ENCODE measurements around the gene CCDC102B.
"Not testable (repeated sequence)": the region's sequence is repeated elsewhere in the genome, so short reads cannot be mapped to it uniquely, and the experiment has no call there.

Gene CCDC102B

DNA sequence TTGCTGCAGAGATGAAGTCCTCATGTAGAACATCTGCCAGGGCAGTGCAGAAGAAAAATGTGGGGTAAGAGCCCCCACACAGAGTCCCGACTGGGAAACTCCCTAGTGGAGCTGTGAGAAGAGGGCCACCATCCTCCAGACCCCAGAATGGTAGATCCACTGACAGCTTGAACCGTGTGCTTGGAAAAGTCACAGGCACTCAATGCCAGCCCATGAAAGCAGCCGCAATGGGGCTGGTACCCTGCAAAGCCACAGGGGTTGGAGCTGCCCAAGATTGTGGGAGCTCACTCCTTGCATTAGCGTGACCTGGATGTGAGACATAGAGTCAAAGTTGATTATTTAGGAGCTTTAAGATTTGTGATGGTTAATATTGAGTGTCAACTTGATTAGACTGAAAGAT lies 197.8 kb downstream of the CCDC102B start:
- Mint-ChIP-seq H3K9me3 (peaks cover 4% of the 10 kb centered on the region in 2 donors), H3K4me3 (no peak overlapping the region), H3K27me3 (no peaks in the 10 kb centered on the region), H3K4me1 (no peaks in the 10 kb centered on the region), H3K36me3 (no peaks in the 10 kb centered on the region), H3K27ac (no peak overlapping the region)
- ATAC-seq (replicated peaks), result no peak
- DNase-seq, result no peak

DNA sequence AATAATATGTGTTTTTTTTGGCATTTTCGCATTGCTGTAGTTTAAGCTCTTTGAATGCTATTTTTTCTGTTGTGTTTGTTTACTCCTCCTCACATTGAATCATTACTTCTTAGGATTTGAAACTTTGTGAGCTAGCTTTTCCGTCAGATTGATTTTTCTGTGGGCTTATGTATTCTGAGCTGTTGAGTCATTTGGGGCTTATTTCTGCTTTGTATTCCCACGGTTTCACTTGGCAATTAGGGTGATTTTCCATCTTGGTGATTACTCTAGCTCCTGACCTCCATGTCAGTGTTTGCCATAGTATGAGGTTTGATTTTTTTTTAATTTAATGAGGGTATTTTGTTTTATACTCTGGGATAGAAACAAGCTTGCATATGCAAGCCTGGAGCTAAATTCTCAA lies 200.0 kb downstream of the CCDC102B start:
- no peaks in the 10 kb centered on the region for H3K27me3 Mint-ChIP-seq
- ATAC-seq (replicated peaks), result no peak
- H3K4me3 Mint-ChIP-seq, result no peak overlapping the region
- H3K9me3 Mint-ChIP-seq, result peaks cover 4% of the 10 kb centered on the region in 2 donors
- no peak for DNase-seq
- no peaks in the 10 kb centered on the region for H3K36me3 Mint-ChIP-seq
- H3K27ac Mint-ChIP-seq, result no peak overlapping the region
- H3K4me1 Mint-ChIP-seq, result no peaks in the 10 kb centered on the region

DNA sequence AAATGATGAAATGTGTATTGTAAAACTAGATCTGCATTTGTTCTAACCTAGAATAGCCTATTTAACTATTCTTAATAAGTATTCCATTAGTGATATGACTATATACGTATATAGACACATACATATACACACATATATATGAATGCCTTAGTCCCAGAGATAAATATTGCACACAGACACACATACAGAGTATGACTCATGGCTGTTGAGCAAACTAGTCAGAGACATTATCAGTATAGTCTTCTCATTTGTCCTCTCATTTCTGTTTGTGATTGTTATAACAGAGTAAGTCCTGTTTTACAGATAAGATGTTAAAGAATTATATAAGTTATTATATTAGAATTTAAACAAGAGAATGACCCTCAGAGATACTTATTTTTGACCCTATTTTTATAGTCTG lies 202.5 kb downstream of the CCDC102B start:
- Mint-ChIP-seq H3K36me3 (no peaks in the 10 kb centered on the region), H3K4me1 (no peaks in the 10 kb centered on the region), H3K27me3 (no peaks in the 10 kb centered on the region), H3K4me3 (no peak overlapping the region), H3K27ac (no peak overlapping the region), H3K9me3 (peaks cover 4% of the 10 kb centered on the region in 2 donors)
- no peak for DNase-seq
- ATAC-seq (replicated peaks), result no peak

DNA sequence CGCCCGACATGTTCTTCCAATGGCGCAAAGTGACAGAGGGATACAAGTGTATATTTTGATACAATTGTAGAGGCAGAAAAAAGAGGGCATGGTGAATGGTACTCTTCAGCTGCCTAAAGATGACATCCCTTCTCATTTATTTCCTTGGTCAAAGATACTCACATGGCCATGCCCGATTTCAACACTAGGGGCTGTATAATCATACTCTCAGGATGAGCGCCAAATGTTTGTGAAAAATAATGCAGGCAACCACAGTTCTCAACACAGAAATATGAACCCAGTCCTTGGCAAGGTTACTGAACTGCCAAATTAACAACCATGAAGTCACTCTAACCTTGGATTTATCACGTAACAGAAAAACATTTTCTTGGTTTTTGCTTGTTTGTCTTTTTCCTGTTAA lies 204.4 kb downstream of the CCDC102B start:
- no peaks in the 10 kb centered on the region for H3K4me1 Mint-ChIP-seq
- ATAC-seq (replicated peaks), result no peak
- no peak overlapping the region for H3K4me3 Mint-ChIP-seq
- H3K27me3 Mint-ChIP-seq, result no peaks in the 10 kb centered on the region
- no peaks in the 10 kb centered on the region for H3K9me3 Mint-ChIP-seq
- H3K36me3 Mint-ChIP-seq, result no peaks in the 10 kb centered on the region
- no peak overlapping the region for H3K27ac Mint-ChIP-seq
- no peak for DNase-seq

DNA sequence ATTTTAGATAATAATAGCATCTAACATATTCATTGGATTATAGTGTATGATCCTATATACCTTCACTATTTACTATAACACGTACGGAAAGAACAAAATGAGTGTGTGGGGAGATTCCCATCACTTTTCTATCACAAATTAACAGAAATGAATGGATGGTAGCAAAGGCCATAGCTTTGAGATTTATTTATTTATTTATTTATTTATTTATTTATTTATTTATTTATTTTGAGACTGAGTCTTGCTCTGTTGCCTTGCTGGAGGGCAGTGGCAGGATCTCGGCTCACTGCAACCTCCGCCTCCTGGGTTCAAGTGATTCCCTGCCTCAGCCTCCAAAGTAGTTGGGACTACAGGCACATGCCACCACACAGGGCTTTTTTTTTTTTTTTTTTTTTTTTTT lies 208.3 kb downstream of the CCDC102B start:
- H3K27ac Mint-ChIP-seq; H3K9me3 Mint-ChIP-seq; H3K4me1 Mint-ChIP-seq; H3K27me3 Mint-ChIP-seq; H3K36me3 Mint-ChIP-seq; DNase-seq; ATAC-seq (replicated peaks); H3K4me3 Mint-ChIP-seq: not testable (repeated sequence)

DNA sequence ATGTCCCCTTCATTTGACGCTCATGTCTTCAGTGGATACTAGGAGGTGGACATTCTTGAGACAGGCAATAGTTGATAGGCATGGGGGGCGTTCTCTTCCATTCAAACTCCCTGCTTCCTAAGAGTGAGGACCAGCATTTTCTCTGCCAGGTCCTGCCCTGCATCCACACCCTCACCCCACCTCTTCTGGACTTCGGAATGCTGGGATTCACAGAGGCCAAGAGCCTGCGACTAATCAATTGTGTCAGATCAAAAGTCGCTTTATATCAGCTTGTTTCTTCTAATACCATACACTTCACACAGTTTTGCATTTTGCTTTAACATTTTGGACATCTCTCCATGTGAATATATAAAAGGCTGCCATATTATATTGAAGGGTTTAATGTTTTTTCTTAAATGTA lies 210.7 kb downstream of the CCDC102B start:
- no peak overlapping the region for H3K27ac Mint-ChIP-seq
- ATAC-seq (replicated peaks) (no peak), DNase-seq (no peak)
- no peaks in the 10 kb centered on the region for H3K9me3 Mint-ChIP-seq
- H3K36me3 Mint-ChIP-seq, result no peaks in the 10 kb centered on the region
- no peaks in the 10 kb centered on the region for H3K27me3 Mint-ChIP-seq
- no peak overlapping the region for H3K4me3 Mint-ChIP-seq
- H3K4me1 Mint-ChIP-seq, result no peaks in the 10 kb centered on the region

DNA sequence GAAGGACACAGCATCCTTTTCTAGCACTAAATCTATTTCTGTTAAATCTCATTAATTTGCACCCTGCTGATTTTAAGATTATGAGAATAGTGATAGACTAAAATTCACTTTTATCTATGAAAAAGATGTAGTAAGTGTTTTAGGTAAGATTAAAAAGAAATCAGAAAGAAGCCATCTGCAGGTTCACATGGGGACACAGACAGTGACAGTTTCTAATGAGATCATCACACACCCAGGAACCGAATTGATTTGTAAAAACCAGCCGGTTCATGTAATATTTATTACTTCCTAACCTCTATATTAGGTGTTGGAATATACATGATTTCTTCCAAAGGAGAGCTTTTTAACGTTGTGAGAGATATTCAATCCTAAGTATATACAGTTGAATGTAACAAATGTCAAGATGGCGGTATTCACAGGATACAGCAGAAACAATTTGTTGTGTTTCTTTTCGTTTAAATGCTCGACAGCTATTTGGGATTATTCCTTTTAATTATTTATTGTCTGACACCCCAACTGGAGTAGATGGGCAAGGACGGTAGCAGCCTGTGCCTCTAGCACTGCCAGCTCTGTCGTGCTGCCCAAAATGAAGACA lies 223.4 kb downstream of the CCDC102B start:
- peaks cover 0 to 1% of the 10 kb centered on the region in 2 donors for H3K9me3 Mint-ChIP-seq
- no peak for ATAC-seq (replicated peaks)
- no peak overlapping the region for H3K4me3 Mint-ChIP-seq
- no peaks in the 10 kb centered on the region for H3K27me3 Mint-ChIP-seq
- no peaks in the 10 kb centered on the region for H3K4me1 Mint-ChIP-seq
- no peak for DNase-seq
- no peaks in the 10 kb centered on the region for H3K36me3 Mint-ChIP-seq
- no peak overlapping the region for H3K27ac Mint-ChIP-seq

DNA sequence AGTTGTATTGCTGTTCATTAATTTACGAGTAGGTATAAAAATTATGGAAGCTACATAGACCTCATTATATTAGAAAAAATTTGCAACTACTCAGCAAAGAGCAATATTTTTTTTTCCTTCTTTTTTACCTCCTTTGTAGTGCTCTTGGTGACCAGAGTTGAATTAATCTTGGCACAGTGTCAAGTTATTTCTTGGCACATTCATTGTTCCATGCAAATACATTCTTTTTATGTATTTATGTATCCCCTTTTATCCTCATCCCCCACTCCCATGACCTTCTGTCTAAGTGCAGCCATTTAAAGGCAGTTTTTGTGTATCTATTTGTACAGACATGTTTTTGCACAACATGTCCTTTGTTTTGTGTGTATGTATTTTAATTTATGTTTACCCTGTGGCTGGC lies 224.5 kb downstream of the CCDC102B start:
- no peak for DNase-seq
- no peak for ATAC-seq (replicated peaks)
- Mint-ChIP-seq H3K27me3 (no peaks in the 10 kb centered on the region), H3K4me3 (no peak overlapping the region), H3K4me1 (no peaks in the 10 kb centered on the region), H3K27ac (no peak overlapping the region), H3K36me3 (no peaks in the 10 kb centered on the region), H3K9me3 (peaks cover 0 to 1% of the 10 kb centered on the region in 2 donors)

DNA sequence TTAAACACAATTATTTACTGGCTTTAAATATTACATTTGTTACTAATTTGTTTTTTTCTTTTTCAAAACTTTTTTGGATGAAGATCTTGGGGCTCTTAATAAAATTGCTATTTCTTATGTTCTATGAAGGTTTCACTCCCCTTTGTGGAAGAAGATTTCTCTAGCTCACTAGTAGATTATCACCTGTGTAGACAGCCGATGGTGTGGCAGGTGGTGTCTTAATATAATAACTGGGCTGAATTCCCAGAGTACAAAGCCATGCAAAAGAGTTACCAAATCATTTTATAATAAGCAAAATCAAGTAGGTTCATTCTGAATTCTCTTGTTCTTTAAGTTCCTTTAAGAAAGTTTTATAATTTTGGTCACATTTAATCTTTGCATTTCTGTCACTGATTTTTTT lies 233.7 kb downstream of the CCDC102B start:
- DNase-seq, result no peak
- H3K4me3 Mint-ChIP-seq, result no peak overlapping the region
- no peak for ATAC-seq (replicated peaks)
- no peaks in the 10 kb centered on the region for H3K4me1 Mint-ChIP-seq
- no peak overlapping the region for H3K27ac Mint-ChIP-seq
- H3K27me3 Mint-ChIP-seq, result no peaks in the 10 kb centered on the region
- no peaks in the 10 kb centered on the region for H3K36me3 Mint-ChIP-seq
- no peaks in the 10 kb centered on the region for H3K9me3 Mint-ChIP-seq

DNA sequence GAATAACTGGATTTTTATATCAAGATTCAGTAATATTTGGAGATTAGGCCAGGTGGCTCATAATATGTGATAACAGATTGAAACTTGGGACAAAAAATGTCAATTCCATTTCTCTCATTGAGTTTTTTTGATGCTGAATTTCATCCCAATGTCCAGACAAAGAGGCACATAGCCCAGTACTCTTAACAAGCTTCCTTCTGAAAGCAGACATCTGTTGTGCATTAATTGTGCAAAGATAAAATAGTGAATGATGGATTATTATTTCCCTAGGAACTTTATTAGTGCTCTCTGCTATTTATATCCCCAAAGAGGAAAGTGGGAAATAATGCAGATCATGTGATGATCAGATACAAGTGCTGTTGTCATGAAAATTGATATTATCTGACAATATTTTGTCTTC lies 234.1 kb downstream of the CCDC102B start:
- ATAC-seq (replicated peaks) (no peak), DNase-seq (no peak)
- Mint-ChIP-seq H3K4me3 (no peak overlapping the region), H3K27me3 (no peaks in the 10 kb centered on the region), H3K27ac (no peak overlapping the region), H3K9me3 (no peaks in the 10 kb centered on the region), H3K4me1 (no peaks in the 10 kb centered on the region), H3K36me3 (no peaks in the 10 kb centered on the region)

DNA sequence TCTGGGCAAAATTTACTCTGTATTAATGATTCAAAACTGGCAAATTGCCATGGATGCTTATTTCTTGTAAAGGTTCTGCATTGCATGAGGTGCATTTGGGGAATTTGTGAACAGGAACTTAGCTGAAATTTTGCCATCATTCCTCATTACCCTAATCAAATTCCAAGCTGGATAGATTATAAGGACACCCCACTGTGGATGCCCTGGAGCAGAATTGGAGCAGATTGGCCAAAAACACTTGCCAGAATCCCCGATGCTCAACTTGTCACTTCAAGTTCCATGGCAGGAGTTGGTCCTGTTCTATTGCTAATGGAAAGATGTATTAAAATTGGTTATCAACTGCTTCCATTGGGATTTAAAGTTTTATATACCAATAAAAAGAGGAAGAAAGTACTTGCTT lies 237.9 kb downstream of the CCDC102B start:
- Mint-ChIP-seq H3K27ac (no peak overlapping the region), H3K36me3 (no peaks in the 10 kb centered on the region), H3K4me3 (no peak overlapping the region), H3K9me3 (no peaks in the 10 kb centered on the region), H3K27me3 (no peaks in the 10 kb centered on the region), H3K4me1 (no peaks in the 10 kb centered on the region)
- DNase-seq, result no peak
- ATAC-seq (replicated peaks), result no peak

DNA sequence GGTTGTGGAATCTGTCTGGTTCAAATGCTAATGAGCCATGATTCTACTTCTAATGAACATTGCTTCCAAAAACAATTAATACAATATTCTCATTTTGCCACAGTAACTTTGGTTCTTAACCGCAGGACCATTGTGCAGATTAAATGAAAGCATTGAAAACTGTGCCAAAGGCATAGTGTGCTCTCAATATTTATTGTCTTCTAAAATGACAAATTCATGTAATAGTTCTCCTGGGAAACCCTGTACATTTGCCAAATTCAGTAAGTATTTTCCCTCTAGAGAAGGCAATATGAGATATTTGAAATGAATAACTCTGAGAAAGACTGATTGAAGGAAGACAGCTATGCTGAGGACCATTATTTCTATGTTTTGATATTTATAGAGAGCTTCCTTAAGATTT lies 246.3 kb downstream of the CCDC102B start:
- H3K27me3 Mint-ChIP-seq, result no peaks in the 10 kb centered on the region
- no peaks in the 10 kb centered on the region for H3K36me3 Mint-ChIP-seq
- no peaks in the 10 kb centered on the region for H3K4me1 Mint-ChIP-seq
- DNase-seq (no peak), ATAC-seq (replicated peaks) (no peak)
- no peak overlapping the region for H3K27ac Mint-ChIP-seq
- H3K4me3 Mint-ChIP-seq, result no peak overlapping the region
- H3K9me3 Mint-ChIP-seq, result peaks cover 0 to 5% of the 10 kb centered on the region in 2 donors

DNA sequence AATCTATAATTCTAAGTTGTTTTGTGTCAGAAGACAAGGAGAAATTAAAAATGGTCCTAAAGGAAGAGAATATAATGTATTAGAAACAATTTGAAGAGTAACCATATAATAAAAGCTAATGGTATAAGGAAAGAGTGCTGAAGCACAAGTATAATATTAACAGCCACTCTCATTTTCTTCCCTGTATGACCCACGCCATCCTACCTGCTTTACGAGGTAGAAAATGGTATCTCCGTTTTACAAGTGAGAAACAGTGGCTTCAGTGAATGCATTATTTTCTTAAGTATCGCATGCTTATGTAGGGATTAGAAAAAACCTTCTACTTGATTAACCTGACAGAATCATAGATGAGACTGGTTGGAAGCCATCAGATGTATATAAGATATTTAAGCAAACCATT lies 266.2 kb downstream of the CCDC102B start:
- Mint-ChIP-seq H3K27ac (no peak overlapping the region), H3K9me3 (peaks cover 0 to 3% of the 10 kb centered on the region in 2 donors), H3K36me3 (no peaks in the 10 kb centered on the region), H3K4me1 (no peaks in the 10 kb centered on the region), H3K27me3 (no peaks in the 10 kb centered on the region), H3K4me3 (no peak overlapping the region)
- DNase-seq (no peak), ATAC-seq (replicated peaks) (no peak)

DNA sequence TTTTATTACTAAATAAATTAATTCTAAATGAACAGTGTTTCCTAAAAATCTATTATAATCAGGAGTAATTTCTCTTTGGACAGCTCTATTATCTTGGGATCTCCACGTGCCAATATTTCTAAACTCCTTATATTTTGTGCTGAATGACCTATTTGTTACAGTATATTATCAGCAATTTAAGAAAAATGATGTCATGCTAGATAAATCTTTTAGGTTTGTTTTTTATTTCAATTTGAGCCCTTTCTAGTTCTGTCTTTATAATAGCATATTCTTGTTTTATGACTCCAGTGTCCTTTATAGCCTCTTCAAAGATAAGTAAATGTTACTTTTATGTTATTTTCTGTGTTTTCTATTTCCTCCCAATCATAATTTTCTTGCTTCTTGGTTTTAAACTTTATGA lies 269.2 kb downstream of the CCDC102B start:
- no peak for ATAC-seq (replicated peaks)
- DNase-seq, result no peak
- no peaks in the 10 kb centered on the region for H3K27me3 Mint-ChIP-seq
- H3K4me3 Mint-ChIP-seq, result no peak overlapping the region
- peaks cover 0 to 2% of the 10 kb centered on the region in 2 donors for H3K9me3 Mint-ChIP-seq
- H3K36me3 Mint-ChIP-seq, result no peaks in the 10 kb centered on the region
- no peak overlapping the region for H3K27ac Mint-ChIP-seq
- no peaks in the 10 kb centered on the region for H3K4me1 Mint-ChIP-seq

DNA sequence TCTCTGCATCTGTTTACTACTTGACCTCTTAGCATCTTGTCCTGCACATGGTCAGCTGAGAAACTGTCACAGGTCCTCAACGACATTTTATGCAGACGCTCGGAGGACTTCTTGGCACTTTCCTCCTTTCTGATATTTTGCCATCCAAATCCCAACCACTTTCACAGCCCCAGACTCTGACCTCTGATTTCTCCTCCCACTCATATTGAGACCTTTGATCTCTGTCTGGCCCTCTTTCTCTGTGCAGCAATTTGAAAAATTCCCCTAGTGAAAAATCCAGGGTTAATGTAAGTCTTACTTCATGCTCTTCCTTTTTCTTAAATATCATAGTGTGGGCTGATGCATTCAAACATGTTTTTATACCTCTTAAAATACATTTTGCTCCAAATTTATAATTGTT lies 273.8 kb downstream of the CCDC102B start:
- Mint-ChIP-seq H3K4me3 (no peak overlapping the region), H3K36me3 (no peaks in the 10 kb centered on the region), H3K4me1 (no peaks in the 10 kb centered on the region), H3K9me3 (peaks cover 0 to 2% of the 10 kb centered on the region in 2 donors), H3K27me3 (no peaks in the 10 kb centered on the region), H3K27ac (no peak overlapping the region)
- ATAC-seq (replicated peaks), result no peak
- DNase-seq, result no peak

DNA sequence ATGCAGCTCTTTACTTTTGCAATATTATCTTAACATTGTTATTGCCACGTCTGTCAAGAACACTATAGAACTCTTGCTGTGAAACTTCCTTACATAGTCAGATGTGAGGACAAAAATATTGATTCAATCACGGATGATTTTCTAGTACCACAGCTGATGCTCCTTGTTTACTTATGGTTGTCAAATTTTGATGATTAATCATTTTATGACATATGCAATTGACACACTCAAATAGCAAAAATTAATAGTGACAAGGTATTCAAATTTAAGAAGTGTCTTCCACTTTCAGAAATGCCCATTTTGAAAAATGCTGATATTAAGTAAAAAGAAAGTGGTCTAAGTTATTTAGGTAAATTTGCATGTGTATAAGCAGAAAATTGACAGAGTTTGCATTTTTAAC lies 284.0 kb downstream of the CCDC102B start:
- ATAC-seq (replicated peaks) (no peak), DNase-seq (no peak)
- Mint-ChIP-seq H3K9me3 (no peaks in the 10 kb centered on the region), H3K27ac (no peak overlapping the region), H3K4me1 (no peaks in the 10 kb centered on the region), H3K36me3 (no peaks in the 10 kb centered on the region), H3K27me3 (no peaks in the 10 kb centered on the region), H3K4me3 (no peak overlapping the region)
